GM19467 (cell line): ENCODE results near the gene PGAM5.

ENCODE experiments used
- ATAC-seq: cut with Tn5 transposase; IDR thresholded peaks from one replicate; pipeline ENCODE4 v1.9.1; 2021; ENCODE audit warnings: mild to moderate bottlenecking, moderate library complexity; ENCODE audit not compliant: unreplicated experiment

Gene PGAM5

GRCh38 chr12:132719141-132719953 lies 8.7 kb downstream of the PGAM5 start:
- ATAC-seq: no peak

DNA sequence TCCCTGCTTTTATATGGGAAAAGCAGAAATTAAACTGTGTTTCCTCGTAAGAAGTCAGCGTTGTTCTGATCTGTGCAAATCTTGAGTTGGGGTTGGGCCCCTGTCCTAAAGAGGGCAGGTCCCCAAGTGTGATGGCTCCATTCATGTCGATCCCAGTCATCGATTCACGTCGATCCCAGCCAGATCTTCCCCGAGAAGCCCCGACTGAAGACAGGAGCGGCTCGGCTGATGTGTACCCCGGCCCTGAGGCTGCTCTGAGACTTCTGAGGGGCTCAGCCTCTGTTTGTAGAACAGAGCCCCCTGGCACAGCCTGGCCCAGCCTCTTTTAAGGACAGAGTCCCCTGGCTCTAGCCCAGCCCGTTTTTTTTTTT lies 9.3 kb downstream of the PGAM5 start:
- ATAC-seq: no peak

- no peak for ATAC-seq
Observed at GRCh38 chr12:132720606-132721345, 10.1 kb downstream of the PGAM5 start.

GRCh38 chr12:132723015-132723763 lies 12.5 kb downstream of the PGAM5 start:
- no peak for ATAC-seq

DNA sequence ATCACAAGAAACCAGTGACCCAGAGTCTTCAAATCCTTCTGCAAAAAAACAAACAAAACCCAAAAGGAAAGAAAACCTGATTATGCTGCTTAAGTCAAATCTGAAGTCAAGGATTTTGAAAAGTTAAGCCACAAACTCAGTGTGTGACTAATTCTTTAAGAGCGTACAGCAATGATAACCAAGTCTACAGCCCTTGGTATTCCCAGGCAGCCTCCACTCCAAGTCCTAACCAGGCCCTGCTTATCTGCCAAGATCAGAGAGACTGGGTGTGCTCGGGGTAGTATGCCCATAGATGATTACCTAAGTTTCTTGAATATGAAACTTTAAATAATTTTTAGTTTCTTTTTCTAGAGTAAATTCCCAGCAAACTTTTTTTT lies 13.1 kb downstream of the PGAM5 start:
- no peak for ATAC-seq

GRCh38 chr12:132724506-132725241 lies 14.0 kb downstream of the PGAM5 start:
- ATAC-seq: no peak

GRCh38 chr12:132726386-132726785 lies 15.7 kb downstream of the PGAM5 start:
- ATAC-seq: no peak

GRCh38 chr12:132727091-132727794 lies 16.6 kb downstream of the PGAM5 start:
- no peak for ATAC-seq

- no peak for ATAC-seq
Observed at GRCh38 chr12:132728502-132728901, 17.9 kb downstream of the PGAM5 start.

- no peak for ATAC-seq
Observed at GRCh38 chr12:132729541-132730320, 19.1 kb downstream of the PGAM5 start.

DNA sequence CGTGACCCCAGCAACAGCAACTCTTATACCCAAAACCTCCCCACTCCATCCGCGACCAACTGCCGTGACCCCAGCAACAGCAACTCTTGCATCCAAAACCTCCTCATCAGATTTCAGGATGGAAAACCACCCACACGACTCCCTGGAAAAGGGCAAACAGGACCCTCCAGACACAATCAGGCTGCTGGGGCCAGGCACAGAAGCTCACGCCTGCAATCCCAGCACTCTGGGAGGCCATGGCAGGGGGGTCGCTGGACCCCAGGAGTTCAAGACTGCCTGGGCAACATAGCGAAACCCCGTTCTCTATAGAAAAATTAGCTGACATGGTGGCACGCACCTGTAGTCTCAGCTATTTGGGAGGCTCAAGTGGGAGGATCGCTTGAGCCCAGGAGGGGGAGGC lies 19.7 kb downstream of the PGAM5 start:
- no peak for ATAC-seq

DNA sequence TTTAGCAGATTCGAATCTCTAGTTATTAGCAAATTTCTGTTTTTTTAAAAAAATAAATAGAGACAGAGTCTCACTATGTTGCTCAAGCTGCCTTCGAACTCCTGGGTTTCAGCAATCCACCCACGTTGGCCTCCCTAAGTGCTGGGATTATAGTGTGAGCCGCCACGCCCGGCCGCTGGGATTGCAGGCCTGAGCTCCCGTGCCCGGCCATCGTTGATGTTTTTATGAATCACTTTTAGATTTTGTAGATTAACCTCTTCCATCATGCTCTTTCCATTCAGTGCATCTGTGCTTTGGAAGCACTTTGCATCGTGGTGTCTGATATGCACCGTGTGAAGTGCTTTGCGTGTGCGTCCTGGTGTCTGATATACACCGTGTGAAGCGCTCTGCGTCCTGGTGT lies 20.9 kb downstream of the PGAM5 start:
- ATAC-seq: no peak

GRCh38 chr12:132734206-132734605 lies 23.6 kb downstream of the PGAM5 start:
- no peak for ATAC-seq

DNA sequence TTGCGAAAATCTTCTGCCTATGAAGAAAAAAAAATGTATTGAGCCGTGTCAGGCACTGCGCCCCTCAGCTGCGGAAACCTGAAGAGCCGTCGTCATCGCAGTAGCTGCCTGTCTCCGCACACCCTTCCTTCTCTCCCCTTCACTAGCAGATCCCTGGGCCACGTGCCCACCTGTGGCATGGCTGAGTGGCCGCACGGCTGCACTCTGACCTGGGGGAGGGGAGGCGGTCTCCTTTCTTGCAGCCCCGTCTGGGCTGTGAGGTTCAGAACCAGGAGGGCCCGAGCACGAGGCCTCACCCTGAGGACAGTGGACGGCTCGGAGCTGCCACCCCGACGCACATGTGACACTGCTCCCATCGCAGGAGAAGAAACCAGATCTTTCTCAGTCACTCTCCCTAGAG lies 24.9 kb downstream of the PGAM5 start:
- ATAC-seq: no peak

GRCh38 chr12:132736378-132736777 lies 25.7 kb downstream of the PGAM5 start:
- no peak for ATAC-seq

- ATAC-seq: no peak
Observed at GRCh38 chr12:132736913-132737312, 26.3 kb downstream of the PGAM5 start.

- ATAC-seq: no peak
Observed at GRCh38 chr12:132739600-132740312, 29.1 kb downstream of the PGAM5 start.

DNA sequence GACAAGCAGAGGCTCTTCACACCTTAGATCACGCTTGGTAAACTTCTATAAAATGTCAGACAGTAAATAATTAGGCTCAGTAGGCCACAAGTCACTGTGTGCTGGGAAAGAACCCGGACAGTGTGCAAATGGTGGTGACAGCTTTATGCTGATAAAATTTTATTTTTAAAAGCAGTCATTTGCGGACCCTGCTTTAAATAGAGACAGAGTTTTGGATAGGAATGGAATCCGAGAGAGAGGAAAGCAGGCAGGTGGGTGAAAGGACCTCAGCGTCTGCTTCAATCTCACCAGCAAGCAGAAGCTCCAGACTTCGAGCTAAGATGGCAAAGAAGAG lies 29.6 kb downstream of the PGAM5 start:
- no peak for ATAC-seq

DNA sequence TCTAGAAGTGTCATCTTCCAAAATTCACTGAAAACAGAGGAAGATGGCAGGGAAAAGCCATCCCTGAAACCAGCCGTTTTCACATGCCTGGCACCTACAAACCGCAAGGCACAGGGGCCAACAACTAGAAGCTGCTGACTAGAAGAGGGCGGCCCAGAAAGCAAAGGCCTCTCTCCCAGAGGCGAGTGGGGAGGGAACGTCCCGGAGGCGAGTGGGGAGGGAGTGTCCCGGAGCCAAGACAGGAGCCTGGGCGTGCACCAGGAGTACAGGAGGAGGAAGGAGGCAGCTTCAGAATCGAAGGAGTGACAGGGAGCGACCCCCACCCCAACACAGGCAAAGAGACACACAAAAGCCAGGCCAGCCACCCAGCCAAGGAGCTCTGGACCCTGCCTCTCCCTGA lies 30.0 kb downstream of the PGAM5 start:
- no peak for ATAC-seq
